A549 treated with CpdA at 1 μM for 4 hours (cell line): Measurements from ENCODE around the gene SLC39A7. TPM values are rescaled to one million over a fixed set of nuclear protein-coding genes. Genes with fewer than 3 reads are reported as not detected.

Experiments
- total RNA-seq: library from RNA; stranded (reverse); fragments of 200-300 nt; extraction: Qiagen RNA extraction; gene quantifications from 5 replicates; pipeline ENCODE4 v1.2.3, GENCODE V29; 2022; ENCODE audit warnings: low read depth

Gene SLC39A7, protein sequence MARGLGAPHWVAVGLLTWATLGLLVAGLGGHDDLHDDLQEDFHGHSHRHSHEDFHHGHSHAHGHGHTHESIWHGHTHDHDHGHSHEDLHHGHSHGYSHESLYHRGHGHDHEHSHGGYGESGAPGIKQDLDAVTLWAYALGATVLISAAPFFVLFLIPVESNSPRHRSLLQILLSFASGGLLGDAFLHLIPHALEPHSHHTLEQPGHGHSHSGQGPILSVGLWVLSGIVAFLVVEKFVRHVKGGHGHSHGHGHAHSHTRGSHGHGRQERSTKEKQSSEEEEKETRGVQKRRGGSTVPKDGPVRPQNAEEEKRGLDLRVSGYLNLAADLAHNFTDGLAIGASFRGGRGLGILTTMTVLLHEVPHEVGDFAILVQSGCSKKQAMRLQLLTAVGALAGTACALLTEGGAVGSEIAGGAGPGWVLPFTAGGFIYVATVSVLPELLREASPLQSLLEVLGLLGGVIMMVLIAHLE
- total RNA-seq, result 115 to 124 TPM (median 121 TPM) in 5 replicates

DNA sequence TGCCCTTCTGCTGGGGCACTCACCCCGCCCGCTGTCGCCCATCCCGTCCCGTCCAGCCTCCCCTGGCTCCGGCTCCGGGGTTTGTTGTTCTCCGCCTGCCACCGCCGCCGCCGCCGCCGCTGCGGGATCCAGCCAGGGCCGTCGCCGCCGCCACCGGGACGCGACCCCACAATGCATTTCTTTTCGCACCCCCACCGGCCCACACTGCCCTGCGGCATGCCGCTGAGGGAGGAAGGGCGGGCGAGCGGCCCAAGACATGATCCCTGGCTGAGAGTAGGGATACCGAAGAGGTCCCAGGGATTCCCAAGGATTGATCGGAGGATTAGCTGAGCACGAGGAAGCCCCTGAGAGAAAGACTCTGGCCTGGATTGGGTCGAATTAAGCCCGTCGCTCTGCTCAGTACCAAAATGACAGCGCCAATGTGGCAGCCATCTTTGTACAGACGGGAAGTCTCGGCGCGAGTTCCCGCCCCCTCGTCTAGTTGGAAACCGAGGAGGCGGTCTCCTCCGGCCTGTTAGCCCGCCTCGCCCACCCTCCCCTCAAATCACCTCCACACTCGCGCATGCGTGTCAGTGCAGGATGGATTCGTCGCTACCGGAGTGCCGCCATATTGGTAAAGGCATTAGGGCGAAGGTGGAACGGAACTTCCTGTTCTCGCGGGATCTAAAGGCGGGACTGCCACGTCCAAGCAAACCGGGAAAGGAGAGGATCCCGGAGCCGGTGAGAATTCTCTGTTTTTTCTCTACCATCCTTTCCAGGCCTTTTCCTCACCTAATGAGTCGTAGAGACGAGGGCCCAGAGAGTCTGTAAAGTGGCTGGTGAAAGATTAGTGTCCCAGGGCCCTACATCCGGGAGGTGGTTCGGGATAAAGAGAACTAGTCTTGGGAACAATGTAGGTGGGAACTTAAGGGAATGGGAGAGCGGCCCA lies at the start of gene SLC39A7, which contains the start of gene RXRB:
Gene SLC39A7, plus strand, starts transcription at position 649 of the 928 bp plus-strand sequence. CDS start 379 bp downstream, outside the sequence.
Gene RXRB, minus strand, starts transcription at position 447 of the 928 bp plus-strand sequence. Its CDS starts 189 bp downstream, at position 258.

DNA sequence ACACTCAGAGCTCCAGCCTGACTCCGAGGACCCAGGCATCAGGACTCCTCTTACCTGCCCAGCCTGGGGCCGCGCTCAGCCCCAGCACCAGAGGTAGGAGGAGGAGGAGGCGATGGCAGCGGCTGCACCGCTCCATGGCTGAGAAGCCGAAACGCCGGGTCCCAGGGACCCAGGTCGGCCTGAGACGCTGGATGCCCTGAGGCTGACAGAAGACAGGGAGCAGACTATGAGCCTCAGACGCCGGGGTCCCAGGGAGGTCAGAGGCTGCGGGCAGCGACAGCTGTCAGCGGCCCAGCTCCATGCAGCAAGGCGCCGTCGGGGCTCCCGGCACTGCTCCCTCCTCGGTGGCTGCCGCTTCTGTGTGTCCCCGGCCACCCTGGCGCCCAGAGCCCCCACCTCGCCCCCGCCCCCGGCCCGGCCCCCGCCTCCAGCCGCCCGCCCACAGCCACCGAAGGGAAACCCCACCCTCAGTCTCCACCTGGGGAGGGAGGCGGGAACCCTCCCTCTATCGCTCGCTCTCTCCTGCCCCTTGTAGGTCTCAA lies 8.5 kb upstream of the SLC39A7 start, which contains the start of gene COL11A2:
Gene COL11A2, minus strand, starts transcription at position 363 of the 542 bp plus-strand sequence. Its CDS starts 227 bp downstream, at position 136.

DNA sequence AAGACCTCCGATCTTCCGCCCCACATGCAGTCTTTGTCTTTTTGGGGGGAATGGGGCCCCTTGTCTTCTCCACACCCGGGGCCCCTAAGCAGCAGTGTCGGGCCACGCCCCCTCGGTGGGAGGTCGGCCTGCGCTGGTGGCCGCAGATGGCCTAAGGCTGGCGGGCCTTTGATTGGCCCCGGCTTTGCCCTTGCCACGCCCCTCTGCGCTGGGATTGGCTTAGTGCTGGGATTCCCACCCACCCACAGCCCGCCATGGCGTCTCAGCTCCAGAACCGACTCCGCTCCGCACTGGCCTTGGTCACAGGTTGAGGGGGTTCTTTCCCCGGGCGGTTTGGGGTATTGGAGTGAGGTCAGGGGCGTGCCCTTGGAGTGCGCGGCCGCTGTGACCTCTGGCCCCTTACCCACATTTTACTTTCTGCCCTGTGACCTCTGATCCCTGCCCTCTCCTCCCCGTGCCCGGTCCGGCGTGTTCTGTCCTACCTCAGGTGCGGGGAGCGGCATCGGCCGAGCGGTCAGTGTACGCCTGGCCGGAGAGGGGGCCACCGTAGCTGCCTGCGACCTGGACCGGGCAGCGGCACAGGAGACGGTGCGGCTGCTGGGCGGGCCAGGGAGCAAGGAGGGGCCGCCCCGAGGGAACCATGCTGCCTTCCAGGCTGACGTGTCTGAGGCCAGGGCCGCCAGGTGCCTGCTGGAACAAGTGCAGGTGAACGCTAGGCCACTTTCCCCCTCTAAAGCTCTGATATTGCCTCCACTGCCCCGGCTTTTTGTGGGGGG lies 3.9 kb downstream of the SLC39A7 start, which contains the start of gene HSD17B8:
Gene HSD17B8, plus strand, starts transcription at position 241 of the 776 bp plus-strand sequence. Its CDS starts 14 bp downstream, at position 255.

DNA sequence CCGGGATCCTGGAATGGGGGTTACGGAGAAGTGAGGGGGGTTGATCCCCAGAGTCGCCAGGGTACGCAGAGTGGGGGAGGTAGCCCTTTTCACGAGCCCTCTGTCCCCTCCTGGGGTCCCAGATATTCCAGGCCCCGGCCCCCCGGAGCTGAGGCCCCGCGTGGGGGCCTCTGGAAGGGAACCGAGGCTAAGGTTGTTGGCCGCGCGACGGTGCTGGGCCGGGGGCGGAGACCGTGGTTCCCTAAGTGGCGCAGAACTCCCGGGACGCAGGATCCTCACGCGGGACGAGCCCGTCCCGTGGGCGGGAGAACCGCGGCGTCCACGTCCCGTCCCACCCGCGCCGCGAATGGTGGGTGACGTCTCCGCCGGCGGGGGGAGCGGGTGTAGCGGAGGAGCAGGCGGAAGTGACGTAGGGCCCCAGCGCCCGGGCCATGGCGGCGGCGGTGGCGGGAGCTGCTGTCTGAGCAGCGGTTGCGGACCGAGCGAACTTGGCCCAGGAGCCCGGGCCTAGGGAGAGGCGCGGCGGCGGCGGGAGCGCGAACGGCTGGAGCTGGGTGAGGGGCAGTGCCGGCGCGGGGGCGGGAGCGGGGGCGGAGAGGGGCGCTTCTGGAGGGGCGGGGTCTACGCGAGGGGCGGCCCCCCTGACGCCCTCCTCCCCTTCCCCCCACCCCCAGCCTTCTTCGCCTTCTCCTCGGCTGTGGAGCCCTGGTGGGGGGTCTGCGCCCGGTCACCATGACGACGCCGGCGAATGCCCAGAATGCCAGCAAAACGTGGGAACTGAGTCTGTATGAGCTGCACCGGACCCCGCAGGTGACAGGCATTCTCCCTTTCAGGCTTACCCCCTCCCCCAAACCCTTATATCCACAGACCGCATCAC lies 7.7 kb downstream of the SLC39A7 start, which contains the start of gene RING1:
Gene RING1, plus strand, starts transcription at position 410 of the 877 bp plus-strand sequence. Its CDS starts 323 bp downstream, at position 733.

Other genes starting within 250 kb of the SLC39A7 start
- 2.4 to 3.8 TPM (median 3.0 TPM) in 5 replicates for gene HLA-DMA, start 247.8 kb upstream of the SLC39A7 start, total RNA-seq
- 135 to 175 TPM (median 143 TPM) in 5 replicates for gene BRD2, start 232.3 kb upstream of the SLC39A7 start, total RNA-seq
- not detected in 5 replicates for gene HLA-DOA, start 191.3 kb upstream of the SLC39A7 start, total RNA-seq
- not detected in 5 replicates for gene HLA-DPA1, start 127.2 kb upstream of the SLC39A7 start, total RNA-seq
- not detected in 5 replicates for gene HLA-DPB1, start 124.9 kb upstream of the SLC39A7 start, total RNA-seq
- 0.76 to 1.2 TPM (median 0.82 TPM) in 5 replicates for gene COL11A2, start 8.4 kb upstream of the SLC39A7 start, total RNA-seq
- 17.7 to 24.3 TPM (median 22.1 TPM) in 5 replicates for gene RXRB, start 202 bp upstream of the SLC39A7 start, total RNA-seq
- gene HSD17B8, start 3.8 kb downstream of the SLC39A7 start, total RNA-seq, result 13.2 to 15.8 TPM (median 14.3 TPM) in 5 replicates
- 18.0 to 27.4 TPM (median 24.9 TPM) in 5 replicates for gene RING1, start 7.6 kb downstream of the SLC39A7 start, total RNA-seq
- gene VPS52, start 71.0 kb downstream of the SLC39A7 start, total RNA-seq, result 14.6 to 18.9 TPM (median 17.0 TPM) in 5 replicates
- gene RPS18, start 71.2 kb downstream of the SLC39A7 start, total RNA-seq, result 2,487 to 2,796 TPM (median 2,684 TPM) in 5 replicates
- 0.38 to 0.72 TPM (median 0.55 TPM) in 5 replicates for gene B3GALT4, start 76.3 kb downstream of the SLC39A7 start, total RNA-seq
- 54.6 to 65.6 TPM (median 56.1 TPM) in 5 replicates for gene WDR46, start 88.4 kb downstream of the SLC39A7 start, total RNA-seq
- 103 to 126 TPM (median 110 TPM) in 5 replicates for gene PFDN6, start 88.7 kb downstream of the SLC39A7 start, total RNA-seq
- 12.4 to 15.7 TPM (median 13.9 TPM) in 5 replicates for gene RGL2, start 98.1 kb downstream of the SLC39A7 start, total RNA-seq
- gene TAPBP, start 113.2 kb downstream of the SLC39A7 start, total RNA-seq, result 36.9 to 47.0 TPM (median 40.6 TPM) in 5 replicates
- 2.5 to 4.2 TPM (median 3.8 TPM) in 5 replicates for gene ZBTB22, start 116.9 kb downstream of the SLC39A7 start, total RNA-seq
- 36.0 to 45.0 TPM (median 38.2 TPM) in 5 replicates for gene DAXX, start 122.1 kb downstream of the SLC39A7 start, total RNA-seq
- 40.9 to 46.6 TPM (median 43.1 TPM) in 5 replicates for gene KIFC1, start 191.0 kb downstream of the SLC39A7 start, total RNA-seq
- gene PHF1, start 210.1 kb downstream of the SLC39A7 start, total RNA-seq, result 14.1 to 20.9 TPM (median 18.6 TPM) in 5 replicates
- 172 to 231 TPM (median 211 TPM) in 5 replicates for gene CUTA, start 217.2 kb downstream of the SLC39A7 start, total RNA-seq
- 3.9 to 6.9 TPM (median 4.9 TPM) in 5 replicates for gene SYNGAP1, start 219.2 kb downstream of the SLC39A7 start, total RNA-seq